MM.1S (cell line): Measurements from ENCODE around the gene KIN.

ENCODE experiments used
- DNase-seq: peaks from one replicate; pipeline ENCODE4 v3.0.0-alpha.2; 2015
- H2AFZ ChIP-seq: fragments of 300-600 bp; sonication (generic); 2 replicates; pipeline ENCODE4 v1.6.0; 2016; ENCODE audit warnings: antibody characterized with exemption, low read length
- H3F3A ChIP-seq: fragments of 300-600 bp; sonication (generic); 2 replicates; pipeline ENCODE4 v1.6.1; 2016; ENCODE audit warnings: mild to moderate bottlenecking, antibody characterized with exemption, low read length, moderate library complexity, mixed read lengths; ENCODE audit not compliant: insufficient read depth
- H3K27ac ChIP-seq: fragments of 300-600 bp; sonication (generic); 2 replicates; pipeline ENCODE4 v1.5.1; 2016; ENCODE audit warnings: mild to moderate bottlenecking, low read length
- H3K27me3 ChIP-seq: fragments of 300-600 bp; sonication (generic); replicated peaks from 2 replicates; pipeline ENCODE4 v1.6.0; 2016; ENCODE audit warnings: low read length; ENCODE audit not compliant: insufficient read depth
- H3K36me3 ChIP-seq: fragments of 300-600 bp; sonication (generic); replicated peaks from 2 replicates; pipeline ENCODE4 v1.6.1; 2016; ENCODE audit warnings: mild to moderate bottlenecking, low read length, mixed read lengths; ENCODE audit not compliant: insufficient read depth
- H3K4me1 ChIP-seq: fragments of 300-600 bp; sonication (generic); 2 replicates; pipeline ENCODE4 v1.6.1; 2016; ENCODE audit warnings: low read length, mixed read lengths
- H3K4me2 ChIP-seq: fragments of 300-600 bp; sonication (generic); 2 replicates; pipeline ENCODE4 v1.6.0; 2016; ENCODE audit warnings: low read depth, low read length
- H3K4me3 ChIP-seq: fragments of 300-600 bp; sonication (generic); 2 replicates; pipeline ENCODE4 v1.5.1; 2016; ENCODE audit warnings: low read length, mixed read lengths
- H3K79me2 ChIP-seq: fragments of 300-600 bp; sonication (generic); 2 replicates; pipeline ENCODE4 v1.6.1; 2016; ENCODE audit warnings: mixed run types, low read length, mixed read lengths
- H3K9ac ChIP-seq: fragments of 300-600 bp; sonication (generic); 2 replicates; pipeline ENCODE4 v1.6.1; 2016; ENCODE audit warnings: low read length, mixed read lengths
- H3K9me2 ChIP-seq: fragments of 300-600 bp; sonication (generic); replicated peaks from 2 replicates; pipeline ENCODE4 v1.6.1; 2016; ENCODE audit warnings: mild to moderate bottlenecking, low read length, mixed read lengths; ENCODE audit not compliant: insufficient read depth
- H3K9me3 ChIP-seq: fragments of 300-600 bp; sonication (generic); replicated peaks from 2 replicates; pipeline ENCODE4 v1.6.1; 2016; ENCODE audit warnings: mild to moderate bottlenecking, low read length, mixed read lengths; ENCODE audit not compliant: insufficient read depth
- H4K20me1 ChIP-seq: fragments of 300-600 bp; sonication (generic); 2 replicates; pipeline ENCODE4 v1.6.1; 2016; ENCODE audit warnings: mild to moderate bottlenecking, low read length, moderate library complexity, mixed read lengths; ENCODE audit not compliant: insufficient read depth
- CTCF ChIP-seq: fragments of 300-600 bp; sonication (generic); IDR thresholded peaks from 2 replicates; pipeline ENCODE4 v1.5.1; 2016; ENCODE audit warnings: antibody characterized with exemption, low read length, mixed read lengths
- EZH2 ChIP-seq: fragments of 300-600 bp; sonication (generic); optimal IDR thresholded peaks from 2 replicates; pipeline ENCODE3; 2017; ENCODE audit warnings: low read depth, mild to moderate bottlenecking, antibody characterized with exemption, low read length, mixed read lengths
- EZH2phosphoT487 ChIP-seq: fragments of 300-600 bp; sonication (generic); IDR thresholded peaks from 2 replicates; pipeline ENCODE4 v1.6.1; 2018; ENCODE audit warnings: antibody characterized with exemption, low read length

KIN gene

GRCh38 chr10:7826971-7827370 lies 39.2 kb upstream of the KIN start:
- H3K4me2 ChIP-seq = no peak overlapping the region
- TF ChIP-seq EZH2phosphoT487 (no peak), CTCF (no peak), EZH2 (no peak)
- no peak for DNase-seq
- H3K9ac ChIP-seq = no peak overlapping the region
- H3K27ac ChIP-seq = no peak overlapping the region
- H3K9me3 ChIP-seq = no peaks in the 10 kb centered on the region
- no peaks in the 10 kb centered on the region for H3K9me2 ChIP-seq
- H3K79me2 ChIP-seq = peaks cover 23% of the 10 kb centered on the region
- no peaks in the 10 kb centered on the region for H3K4me1 ChIP-seq
- H3K4me3 ChIP-seq = no peak overlapping the region
- no peak overlapping the region for H2AFZ ChIP-seq
- H4K20me1 ChIP-seq = no peaks in the 10 kb centered on the region
- H3F3A ChIP-seq = no peaks in the 10 kb centered on the region
- H3K36me3 ChIP-seq = peaks cover 6% of the 10 kb centered on the region; the same call in 1 of the 2 replicates
- no peaks in the 10 kb centered on the region for H3K27me3 ChIP-seq

- peaks cover 6% of the 10 kb centered on the region; the same call in 1 of the 2 replicates for H3K36me3 ChIP-seq
- no peak overlapping the region for H2AFZ ChIP-seq
- H3K4me1 ChIP-seq = peaks cover 8% of the 10 kb centered on the region
- TF ChIP-seq EZH2phosphoT487 (no peak), CTCF (no peak), EZH2 (no peak)
- no peaks in the 10 kb centered on the region for H3F3A ChIP-seq
- H3K27ac ChIP-seq = no peak overlapping the region
- H3K27me3 ChIP-seq = no peaks in the 10 kb centered on the region
- H3K4me3 ChIP-seq = no peak overlapping the region
- H4K20me1 ChIP-seq = no peaks in the 10 kb centered on the region
- DNase-seq = no peak
- peaks cover 35% of the 10 kb centered on the region for H3K79me2 ChIP-seq
- no peak overlapping the region for H3K9ac ChIP-seq
- H3K4me2 ChIP-seq = no peak overlapping the region
- H3K9me2 ChIP-seq = no peaks in the 10 kb centered on the region
- no peaks in the 10 kb centered on the region for H3K9me3 ChIP-seq
Measured at GRCh38 chr10:7824251-7824650, 36.5 kb upstream of the KIN start.

GRCh38 chr10:7819121-7819460 lies 31.3 kb upstream of the KIN start:
- Histone ChIP-seq H3K36me3 (peaks cover under 1% of the 10 kb centered on the region; the same call in 1 of the 2 replicates), H3F3A (no peaks in the 10 kb centered on the region), H3K9ac (peak overlapping the region; percentile 76), H2AFZ (peak overlapping the region; percentile 97), H3K4me2 (peak overlapping the region; percentile 49), H3K4me1 (peaks cover 10% of the 10 kb centered on the region), H3K4me3 (peak overlapping the region; percentile 99), H3K9me2 (no peaks in the 10 kb centered on the region), H3K79me2 (peaks cover 35% of the 10 kb centered on the region), H3K27me3 (no peaks in the 10 kb centered on the region), H4K20me1 (no peaks in the 10 kb centered on the region), H3K27ac (peak overlapping the region; percentile 11; the same call in 1 of the 2 replicates), H3K9me3 (no peaks in the 10 kb centered on the region)
- TF ChIP-seq EZH2 (no peak), CTCF (peak; percentile 49)
- DNase-seq = peak; percentile 55
